HG03354 (cell line): ENCODE data around the gene WDCP.
"Not testable (repeated sequence)": the region's sequence is repeated elsewhere in the genome, so short reads cannot be mapped to it uniquely, and the experiment has no call there.

Experiments
- ATAC-seq: cut with Tn5 transposase; IDR thresholded peaks from one replicate; pipeline ENCODE4 v1.9.1; 2021; ENCODE audit warnings: mild to moderate bottlenecking; ENCODE audit not compliant: unreplicated experiment, poor library complexity, severe bottlenecking

WDCP gene

GRCh38 chr2:24046930-24047702 is at the start of gene WDCP:
Gene WDCP (minus strand): TSS chr2:24047391. CDS start chr2:24039494, 7,897 bp downstream.
- peak; percentile 100 for ATAC-seq

- ATAC-seq: not testable (repeated sequence)
These were observed 48.0 kb upstream of the WDCP start for GRCh38 chr2:24095171-24095677.

DNA sequence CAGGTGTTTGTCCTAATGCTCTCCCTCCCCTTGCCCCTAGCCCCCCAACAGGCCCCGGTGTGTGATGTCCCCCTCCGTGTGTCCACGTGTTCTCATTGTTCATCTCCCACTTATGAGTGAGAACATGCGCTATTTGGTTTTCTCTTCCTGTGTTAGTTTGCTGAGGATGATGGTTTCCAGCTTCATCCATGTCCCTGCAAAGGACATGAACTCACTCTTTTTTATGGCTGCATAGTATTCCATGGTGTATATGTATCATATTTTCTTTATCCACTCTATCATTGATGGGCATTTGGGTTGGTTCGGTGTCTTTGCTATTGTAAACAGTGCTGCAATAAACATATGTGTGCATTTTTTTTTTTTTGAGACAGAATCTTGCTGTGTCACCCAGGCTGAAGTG is 46.1 kb upstream of the WDCP start:
- not testable (repeated sequence) for ATAC-seq

DNA sequence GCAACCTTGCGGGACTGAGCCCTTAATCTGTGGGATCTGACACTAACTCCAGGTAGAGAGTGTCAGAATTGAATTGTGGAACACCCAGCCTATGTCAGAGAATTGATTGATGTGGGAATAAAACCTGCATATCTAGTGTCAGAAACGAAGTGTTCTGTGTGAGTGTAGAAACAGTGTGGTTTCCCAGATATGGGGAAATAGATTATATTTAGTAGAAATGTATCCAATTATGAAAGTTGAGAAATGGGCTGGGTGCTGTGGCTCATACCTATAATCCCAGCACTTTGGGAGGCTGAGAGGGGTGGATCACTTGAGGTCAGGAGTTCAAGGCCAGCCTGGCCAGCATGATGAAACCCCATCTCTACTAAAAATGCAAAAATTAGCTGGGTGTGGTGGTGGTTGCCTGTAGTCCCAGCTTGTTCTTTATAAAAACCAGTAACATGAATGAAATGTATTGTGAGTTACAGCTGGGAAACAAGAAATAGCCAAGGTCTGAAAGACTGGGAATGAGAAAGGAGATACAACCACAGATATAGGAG is 41.7 kb upstream of the WDCP start:
- ATAC-seq: no peak

- no peak for ATAC-seq
These were observed 39.8 kb upstream of the WDCP start for GRCh38 chr2:24087032-24087431.

GRCh38 chr2:24086241-24086640 is 39.0 kb upstream of the WDCP start:
- no peak for ATAC-seq

- ATAC-seq: no peak
These were observed 38.0 kb upstream of the WDCP start for GRCh38 chr2:24085200-24085489.

GRCh38 chr2:24084386-24085199 is 37.4 kb upstream of the WDCP start, which contains the start of gene TP53I3:
Gene TP53I3 (minus strand): TSS chr2:24084834. CDS start chr2:24084326, 508 bp downstream.
- ATAC-seq: peak; percentile 86

- peak; percentile 84 for ATAC-seq
These were observed 36.6 kb upstream of the WDCP start for GRCh38 chr2:24083567-24084385.

DNA sequence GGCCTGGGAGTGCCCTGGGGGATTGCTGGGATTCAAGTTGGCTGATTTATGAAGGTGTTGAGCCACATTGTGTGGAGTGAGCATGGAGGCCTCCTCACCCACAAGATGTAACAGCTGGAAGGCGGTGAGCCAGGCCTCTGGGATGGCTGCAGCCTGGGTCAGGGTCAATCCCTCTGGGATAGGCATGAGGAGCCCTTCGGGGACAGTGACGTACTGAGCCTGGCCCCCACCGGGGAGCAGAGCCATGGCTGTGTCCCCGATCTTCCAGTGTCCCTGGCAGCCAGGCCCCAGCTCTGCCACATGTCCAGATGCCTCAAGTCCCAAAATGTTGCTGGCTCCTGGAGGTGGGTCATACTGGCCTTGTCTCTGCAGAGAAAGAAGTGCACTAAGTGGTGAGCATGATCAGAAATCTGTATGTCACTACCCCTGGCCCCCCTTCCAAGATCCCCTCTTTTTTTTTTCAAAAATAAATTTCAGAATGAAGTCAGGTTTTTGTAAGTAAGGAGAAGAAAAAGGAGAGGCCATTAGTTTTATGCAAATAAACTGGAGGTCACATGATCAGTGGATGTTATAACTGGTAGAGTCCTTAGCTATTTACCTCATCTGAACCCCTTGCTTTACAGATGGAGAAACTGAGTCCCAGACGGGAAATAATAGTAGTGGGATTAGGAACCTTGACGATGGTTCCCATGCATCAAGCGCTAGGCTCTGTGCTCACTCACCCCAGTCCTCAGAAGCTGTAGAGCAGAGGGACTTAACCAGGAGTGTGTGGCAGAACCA is 35.8 kb upstream of the WDCP start:
- no peak for ATAC-seq

GRCh38 chr2:24080701-24081100 is 33.5 kb upstream of the WDCP start:
- ATAC-seq: no peak

GRCh38 chr2:24077879-24078278 is 30.7 kb upstream of the WDCP start:
- no peak for ATAC-seq

GRCh38 chr2:24077535-24077877 is 30.3 kb upstream of the WDCP start:
- no peak for ATAC-seq

GRCh38 chr2:24076849-24077534 is 29.8 kb upstream of the WDCP start:
- ATAC-seq: peak; percentile 22

DNA sequence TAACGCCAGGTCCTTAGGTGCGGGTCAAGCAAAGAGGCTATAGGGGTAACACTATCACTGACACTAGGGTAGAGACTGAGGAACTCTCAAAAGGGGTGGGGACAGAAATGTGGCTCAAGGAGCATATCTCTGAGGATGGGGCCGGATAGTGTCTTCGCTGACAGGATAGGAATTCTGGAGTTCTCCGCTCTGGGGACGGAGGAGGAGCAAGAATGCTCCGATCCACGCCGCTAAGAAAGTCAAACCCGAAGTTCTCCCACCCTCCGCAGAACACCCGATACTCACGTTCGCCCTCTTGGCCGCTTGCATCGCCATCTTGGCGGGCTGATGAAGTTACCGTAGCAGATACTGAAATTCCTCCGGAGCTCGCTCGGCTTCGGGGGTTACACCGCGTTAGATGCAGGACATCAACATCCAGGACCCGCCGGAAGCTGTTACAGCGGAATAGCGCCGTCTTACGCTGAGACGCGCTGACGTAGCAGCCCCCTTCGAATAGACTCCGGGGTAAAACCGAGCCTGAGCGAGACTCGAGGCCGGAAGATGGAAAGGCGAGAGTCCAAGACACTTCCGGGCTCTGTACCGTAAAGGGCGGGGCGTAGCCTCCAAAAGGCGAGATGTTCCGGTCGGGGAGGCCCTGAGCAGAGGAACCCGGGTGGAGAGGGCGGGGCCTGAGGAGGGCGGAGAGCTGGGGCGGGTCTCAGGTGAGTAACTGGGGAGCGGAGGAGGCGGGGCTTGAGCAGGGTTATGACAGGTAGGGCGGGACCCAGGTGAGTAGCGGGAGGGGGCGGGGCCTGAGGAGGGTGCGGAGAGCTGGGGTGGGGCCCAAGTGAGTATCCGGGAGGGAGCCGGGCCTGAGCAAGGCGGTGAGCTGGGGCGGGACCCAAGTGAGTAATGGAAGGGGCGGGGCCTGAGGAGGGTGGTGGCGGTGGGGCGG is 29.0 kb upstream of the WDCP start, which contains the start of gene SF3B6:
Gene SF3B6 (minus strand): TSS at position 412 of the 934 bp plus-strand sequence. CDS start 97 bp downstream, at position 315.
- peak; percentile 96 for ATAC-seq

DNA sequence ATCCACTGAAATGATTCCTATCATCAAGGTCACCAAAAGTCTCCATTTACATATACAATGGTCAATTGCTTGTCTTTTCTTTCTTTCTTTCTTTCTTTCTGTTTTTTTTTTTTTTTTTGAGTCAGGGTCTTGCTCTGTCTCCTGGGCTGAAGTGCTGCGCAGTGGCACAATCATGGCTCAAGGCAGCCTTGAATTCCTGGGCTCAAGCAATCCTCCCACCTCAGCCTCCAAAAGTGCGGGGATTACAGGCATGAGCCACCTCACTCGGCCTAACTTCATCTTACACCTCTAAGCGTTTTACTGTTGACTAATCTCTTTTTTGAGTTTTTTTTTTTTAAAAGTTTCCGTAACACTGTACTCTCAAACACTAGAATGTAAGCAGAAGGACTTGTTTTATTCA is 28.1 kb upstream of the WDCP start:
- no peak for ATAC-seq

- no peak for ATAC-seq
These were observed 26.6 kb upstream of the WDCP start for GRCh38 chr2:24073816-24074215.
